ENCODE results near the gene RUFY3. TPM values are rescaled to one million over a fixed set of nuclear protein-coding genes. Genes with fewer than 3 reads are reported as not detected.
"Not testable (repeated sequence)": the region's sequence is repeated elsewhere in the genome, so short reads cannot be mapped to it uniquely, and the experiment has no call there.

RUFY3 gene
- total RNA-seq, 1 donor from 2014 or later, result 80.9 TPM

DNA sequence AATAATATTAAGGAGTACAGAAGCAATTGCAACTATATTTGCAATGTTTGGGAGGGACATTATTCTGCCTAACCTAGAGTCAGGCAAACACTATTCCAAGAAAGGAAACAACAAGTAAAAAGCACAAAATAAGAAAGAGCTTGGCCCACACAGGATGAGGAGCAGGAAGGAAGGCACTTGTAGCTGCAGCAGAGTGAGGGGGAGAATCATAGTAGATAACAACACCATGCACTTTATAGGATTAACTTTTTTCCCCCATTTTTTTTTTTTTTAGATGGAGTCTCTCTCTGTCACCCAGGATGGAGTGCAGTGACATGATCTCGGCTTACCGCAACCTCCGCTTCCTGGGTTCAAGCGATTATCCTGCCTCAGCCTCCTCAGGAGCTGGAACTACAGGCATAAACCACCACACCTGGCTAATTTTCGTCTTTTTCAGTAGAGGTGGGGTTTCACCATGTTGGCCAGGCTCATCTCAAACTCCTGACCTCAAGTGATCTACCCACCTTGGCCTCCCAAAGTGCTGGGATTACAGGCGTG lies 45.1 kb upstream of the RUFY3 start:
- H3K4me3 Mint-ChIP-seq, result no peak overlapping the region
- no peaks in the 10 kb centered on the region for H3K27me3 Mint-ChIP-seq (ENCODE audit: insufficient read depth, low read depth)
- H3K27ac ChIP-seq, result no peak overlapping the region

DNA sequence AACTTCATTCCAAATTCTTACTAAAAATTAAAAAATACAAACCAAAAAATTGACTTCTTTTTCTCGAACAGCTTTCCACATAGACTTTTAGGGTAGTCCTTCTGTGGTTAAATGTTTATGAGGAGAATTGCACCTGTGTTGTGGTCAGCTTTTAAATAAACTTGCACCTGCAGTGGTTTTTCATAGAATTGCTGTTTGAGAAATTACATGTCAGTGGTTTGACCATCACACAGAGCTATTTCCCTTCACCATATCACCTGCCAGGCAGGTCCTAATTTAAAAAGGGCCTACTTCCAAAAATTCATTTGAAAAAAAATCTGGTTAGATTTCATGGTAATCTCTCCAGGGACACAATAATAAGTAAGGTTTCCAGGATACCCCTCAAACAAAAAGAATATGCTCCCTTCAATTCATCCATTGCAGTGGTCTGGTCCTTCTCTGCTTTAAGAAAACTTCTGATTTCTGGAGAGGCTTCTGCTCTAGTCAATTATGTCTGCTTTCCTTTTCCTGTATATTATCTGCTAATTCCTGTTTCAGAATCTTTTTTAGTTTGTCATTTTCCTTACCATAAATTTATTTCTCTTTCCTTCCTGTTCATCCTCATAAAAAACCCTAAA lies 43.3 kb upstream of the RUFY3 start:
- no peak overlapping the region for H3K4me2 ChIP-seq
- no peaks in the 10 kb centered on the region for H3K27me3 Mint-ChIP-seq (ENCODE audit: insufficient read depth, low read depth)
- no peak overlapping the region for H3K9ac ChIP-seq
- no peaks in the 10 kb centered on the region for H3K79me2 ChIP-seq (ENCODE audit: low read depth)
- H3K36me3 Mint-ChIP-seq, result no peaks in the 10 kb centered on the region
- TF ChIP-seq, protein P1, sequence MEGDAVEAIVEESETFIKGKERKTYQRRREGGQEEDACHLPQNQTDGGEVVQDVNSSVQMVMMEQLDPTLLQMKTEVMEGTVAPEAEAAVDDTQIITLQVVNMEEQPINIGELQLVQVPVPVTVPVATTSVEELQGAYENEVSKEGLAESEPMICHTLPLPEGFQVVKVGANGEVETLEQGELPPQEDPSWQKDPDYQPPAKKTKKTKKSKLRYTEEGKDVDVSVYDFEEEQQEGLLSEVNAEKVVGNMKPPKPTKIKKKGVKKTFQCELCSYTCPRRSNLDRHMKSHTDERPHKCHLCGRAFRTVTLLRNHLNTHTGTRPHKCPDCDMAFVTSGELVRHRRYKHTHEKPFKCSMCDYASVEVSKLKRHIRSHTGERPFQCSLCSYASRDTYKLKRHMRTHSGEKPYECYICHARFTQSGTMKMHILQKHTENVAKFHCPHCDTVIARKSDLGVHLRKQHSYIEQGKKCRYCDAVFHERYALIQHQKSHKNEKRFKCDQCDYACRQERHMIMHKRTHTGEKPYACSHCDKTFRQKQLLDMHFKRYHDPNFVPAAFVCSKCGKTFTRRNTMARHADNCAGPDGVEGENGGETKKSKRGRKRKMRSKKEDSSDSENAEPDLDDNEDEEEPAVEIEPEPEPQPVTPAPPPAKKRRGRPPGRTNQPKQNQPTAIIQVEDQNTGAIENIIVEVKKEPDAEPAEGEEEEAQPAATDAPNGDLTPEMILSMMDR (IDR thresholded peaks at IDR 0.05), result no peak
- TF ChIP-seq EZH2 (IDR thresholded peaks at IDR 0.05) (no peak), EZH2phosphoT487 (IDR thresholded peaks at IDR 0.05) (no peak)
- no peaks in the 10 kb centered on the region for H3F3A ChIP-seq (ENCODE audit: low read depth)
- H3K9me3 Mint-ChIP-seq, result no peaks in the 10 kb centered on the region
- DNase-seq (ENCODE audit: low spot score), result no peak
- H3K4me1 ChIP-seq, result no peaks in the 10 kb centered on the region
- H3K4me3 ChIP-seq, result no peak overlapping the region
- no peaks in the 10 kb centered on the region for H3K36me3 ChIP-seq
- no peaks in the 10 kb centered on the region for H3K4me1 Mint-ChIP-seq
- no peaks in the 10 kb centered on the region for H3K27me3 ChIP-seq
- H3K27ac ChIP-seq, result no peak overlapping the region
- H3K27ac Mint-ChIP-seq, result no peak overlapping the region
- H4K20me1 ChIP-seq (ENCODE audit: low read depth), result no peaks in the 10 kb centered on the region
- H2AFZ ChIP-seq (replicated peaks), result no peak overlapping the region
- no peaks in the 10 kb centered on the region for H3K9me3 ChIP-seq (ENCODE audit: low read depth)
- H3K4me3 Mint-ChIP-seq, result no peak overlapping the region

More for the DNA sequence above, 45.1 kb upstream of the RUFY3 start:
- Histone ChIP-seq H3K9ac (no peak overlapping the region), H3K27me3 (no peaks in the 10 kb centered on the region), H3K36me3 (no peaks in the 10 kb centered on the region), H4K20me1 (ENCODE audit: low read depth) (no peaks in the 10 kb centered on the region), H3K79me2 (ENCODE audit: low read depth) (no peaks in the 10 kb centered on the region), H3K4me2 (no peak overlapping the region), H2AFZ (replicated peaks) (no peak overlapping the region), H3K4me3 (no peak overlapping the region), H3K9me3 (ENCODE audit: low read depth) (no peaks in the 10 kb centered on the region), H3K4me1 (no peaks in the 10 kb centered on the region), H3F3A (ENCODE audit: low read depth) (no peaks in the 10 kb centered on the region)
- Mint-ChIP-seq H3K9me3 (no peaks in the 10 kb centered on the region), H3K27ac (no peak overlapping the region), H3K36me3 (no peaks in the 10 kb centered on the region), H3K4me1 (no peaks in the 10 kb centered on the region)
- TF ChIP-seq EZH2phosphoT487 (IDR thresholded peaks at IDR 0.05), result no peak
- no peak for TF ChIP-seq EZH2 (IDR thresholded peaks at IDR 0.05)
- TF ChIP-seq, protein P1 (IDR thresholded peaks at IDR 0.05), result no peak
- DNase-seq (ENCODE audit: low spot score), result no peak

DNA sequence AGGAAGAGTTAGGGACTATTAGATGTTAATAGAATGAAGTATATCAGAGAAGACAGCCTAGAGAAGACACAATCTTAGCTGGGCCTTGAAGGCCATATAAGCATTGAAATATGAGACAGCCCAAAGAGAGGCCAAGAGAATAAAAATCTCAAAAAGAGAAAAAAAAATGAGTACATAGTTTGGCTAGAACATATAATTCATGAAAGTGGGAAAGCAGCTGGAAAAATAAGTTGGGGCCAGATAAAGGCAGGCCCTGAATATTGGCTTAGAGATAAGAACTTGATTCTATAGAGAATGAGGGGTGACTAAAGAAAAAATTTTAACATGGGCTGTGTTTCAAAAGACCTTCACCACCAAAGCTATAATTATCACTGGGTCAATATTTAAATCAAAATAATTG lies 40.8 kb upstream of the RUFY3 start:
- Histone ChIP-seq H2AFZ (replicated peaks) (no peak overlapping the region), H3K27ac (no peak overlapping the region), H3K27me3 (peaks cover 5% of the 10 kb centered on the region), H4K20me1 (ENCODE audit: low read depth) (no peaks in the 10 kb centered on the region), H3K36me3 (no peaks in the 10 kb centered on the region), H3K4me2 (no peak overlapping the region), H3K9ac (no peak overlapping the region), H3K4me3 (no peak overlapping the region), H3K4me1 (no peaks in the 10 kb centered on the region), H3F3A (ENCODE audit: low read depth) (no peaks in the 10 kb centered on the region), H3K79me2 (ENCODE audit: low read depth) (no peaks in the 10 kb centered on the region), H3K9me3 (ENCODE audit: low read depth) (no peaks in the 10 kb centered on the region)
- no peak for TF ChIP-seq EZH2 (IDR thresholded peaks at IDR 0.05)
- no peak for TF ChIP-seq EZH2phosphoT487 (IDR thresholded peaks at IDR 0.05)
- DNase-seq (ENCODE audit: low spot score), result no peak
- no peaks in the 10 kb centered on the region for H3K4me1 Mint-ChIP-seq
- no peaks in the 10 kb centered on the region for H3K9me3 Mint-ChIP-seq
- no peak overlapping the region for H3K27ac Mint-ChIP-seq
- no peaks in the 10 kb centered on the region for H3K27me3 Mint-ChIP-seq (ENCODE audit: insufficient read depth, low read depth)
- no peaks in the 10 kb centered on the region for H3K36me3 Mint-ChIP-seq
- no peak overlapping the region for H3K4me3 Mint-ChIP-seq

DNA sequence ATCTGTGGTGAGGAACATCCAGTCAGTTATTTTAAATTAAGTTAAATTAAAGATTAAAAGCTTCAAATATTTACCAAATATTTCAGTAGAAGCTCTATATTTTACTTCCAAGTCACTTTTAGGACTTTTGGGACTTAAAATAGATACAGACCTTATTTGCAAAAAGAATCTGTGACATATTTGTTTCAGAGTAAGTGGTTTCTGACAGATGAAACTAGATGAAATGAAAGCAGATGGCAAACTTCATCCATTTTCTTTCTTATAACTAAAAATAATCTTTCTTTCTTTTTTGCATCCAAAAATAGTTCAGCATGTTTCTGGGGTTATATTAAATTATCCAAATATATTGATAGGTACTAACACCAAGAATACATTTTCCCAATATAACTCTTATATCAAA lies 40.1 kb upstream of the RUFY3 start:
- no peak overlapping the region for H3K4me3 ChIP-seq
- no peaks in the 10 kb centered on the region for H3K36me3 Mint-ChIP-seq

DNA sequence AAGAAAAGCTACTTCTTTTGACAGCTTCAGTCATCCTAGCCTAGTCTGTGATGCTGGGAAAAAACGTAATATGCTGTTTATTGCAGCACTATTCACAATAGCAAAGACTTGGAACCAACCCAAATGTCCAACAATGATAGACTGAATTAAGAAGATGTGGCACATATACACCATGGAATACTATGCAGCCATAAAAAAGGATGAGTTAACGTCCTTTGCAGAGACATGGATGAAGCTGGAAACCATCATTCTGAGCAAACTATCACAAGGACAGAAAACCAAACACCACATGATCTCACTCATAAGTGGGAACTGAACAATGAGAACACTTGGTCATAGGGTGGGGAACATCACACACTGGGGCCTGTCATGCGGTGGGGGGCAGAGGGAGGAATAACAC lies 39.6 kb upstream of the RUFY3 start:
- not testable (repeated sequence) for H3K4me3 ChIP-seq; H3K27me3 ChIP-seq; H4K20me1 ChIP-seq (ENCODE audit: low read depth); H3K27ac Mint-ChIP-seq; DNase-seq (ENCODE audit: low spot score); H3F3A ChIP-seq (ENCODE audit: low read depth); H3K27me3 Mint-ChIP-seq (ENCODE audit: insufficient read depth, low read depth); H3K9ac ChIP-seq; H2AFZ ChIP-seq (replicated peaks); H3K27ac ChIP-seq; H3K79me2 ChIP-seq (ENCODE audit: low read depth); H3K36me3 ChIP-seq; H3K4me1 ChIP-seq; H3K9me3 Mint-ChIP-seq; H3K9me3 ChIP-seq (ENCODE audit: low read depth); H3K36me3 Mint-ChIP-seq; H3K4me2 ChIP-seq; H3K4me1 Mint-ChIP-seq
- H3K4me3 Mint-ChIP-seq, result peak overlapping the region; percentile 20

More for the DNA sequence above, 40.1 kb upstream of the RUFY3 start:
- TF ChIP-seq EZH2 (IDR thresholded peaks at IDR 0.05) (no peak), EZH2phosphoT487 (IDR thresholded peaks at IDR 0.05) (no peak)
- TF ChIP-seq, protein P1 (IDR thresholded peaks at IDR 0.05), result no peak
- no peaks in the 10 kb centered on the region for H3K4me1 Mint-ChIP-seq
- H3K9me3 Mint-ChIP-seq, result no peaks in the 10 kb centered on the region
- H3K9ac ChIP-seq, result no peak overlapping the region
- H3K27ac Mint-ChIP-seq, result no peak overlapping the region
- H3K4me1 ChIP-seq, result no peaks in the 10 kb centered on the region
- no peaks in the 10 kb centered on the region for H3K36me3 ChIP-seq
- no peak overlapping the region for H3K4me3 Mint-ChIP-seq
- no peaks in the 10 kb centered on the region for H3K9me3 ChIP-seq (ENCODE audit: low read depth)
- H2AFZ ChIP-seq (replicated peaks), result no peak overlapping the region
- no peak for DNase-seq (ENCODE audit: low spot score)
- H3K27me3 ChIP-seq, result peaks cover 5% of the 10 kb centered on the region
- H3K4me2 ChIP-seq, result no peak overlapping the region
- H4K20me1 ChIP-seq (ENCODE audit: low read depth), result no peaks in the 10 kb centered on the region
- no peaks in the 10 kb centered on the region for H3K27me3 Mint-ChIP-seq (ENCODE audit: insufficient read depth, low read depth)
- no peaks in the 10 kb centered on the region for H3K79me2 ChIP-seq (ENCODE audit: low read depth)
- H3F3A ChIP-seq (ENCODE audit: low read depth), result no peaks in the 10 kb centered on the region
- H3K27ac ChIP-seq, result no peak overlapping the region
